ENCODE data around the gene CLDN2.

Gene CLDN2

DNA sequence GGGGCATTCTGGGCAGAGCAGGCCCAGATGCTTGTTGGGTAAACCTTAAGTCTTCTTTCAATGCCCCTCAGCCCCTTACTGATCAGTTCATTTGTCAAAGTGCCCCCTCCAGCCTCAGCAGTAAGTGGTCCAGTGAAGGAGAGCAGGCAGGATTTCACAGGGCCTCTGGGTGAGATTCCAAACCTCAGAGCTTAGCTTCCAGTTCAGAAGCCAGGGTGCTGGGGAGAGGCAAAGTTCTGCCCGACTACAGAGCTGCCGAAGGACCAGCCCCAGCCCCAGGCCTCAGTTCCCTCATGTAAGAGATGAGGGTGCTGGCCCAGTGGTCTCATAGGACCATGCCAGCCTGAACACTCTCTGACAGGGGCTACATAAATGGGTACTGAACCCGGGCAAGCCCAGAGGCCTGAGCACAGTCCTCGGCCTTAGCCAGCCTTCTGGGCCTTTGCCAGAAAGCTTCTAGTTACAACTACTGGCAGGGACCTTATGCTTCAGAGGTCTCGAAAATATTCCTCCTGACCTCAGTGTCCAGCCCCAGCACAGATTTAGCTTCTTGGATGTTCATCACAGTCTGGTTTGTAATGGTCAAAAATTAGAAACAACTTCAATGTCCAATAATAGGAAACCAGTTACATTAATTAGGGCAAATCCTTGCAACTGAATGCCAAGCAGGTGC, 16.2 kb upstream of the CLDN2 start:
- H3K4me1 Mint-ChIP-seq = no peaks in the 10 kb centered on the region
- no peaks in the 10 kb centered on the region for H3K9me3 Mint-ChIP-seq
- no peaks in the 10 kb centered on the region for H3K27me3 Mint-ChIP-seq
- ATAC-seq (no peak), DNase-seq (no peak)
- no peak overlapping the region for H3K27ac Mint-ChIP-seq
- H3K4me3 Mint-ChIP-seq = no peak overlapping the region

DNA sequence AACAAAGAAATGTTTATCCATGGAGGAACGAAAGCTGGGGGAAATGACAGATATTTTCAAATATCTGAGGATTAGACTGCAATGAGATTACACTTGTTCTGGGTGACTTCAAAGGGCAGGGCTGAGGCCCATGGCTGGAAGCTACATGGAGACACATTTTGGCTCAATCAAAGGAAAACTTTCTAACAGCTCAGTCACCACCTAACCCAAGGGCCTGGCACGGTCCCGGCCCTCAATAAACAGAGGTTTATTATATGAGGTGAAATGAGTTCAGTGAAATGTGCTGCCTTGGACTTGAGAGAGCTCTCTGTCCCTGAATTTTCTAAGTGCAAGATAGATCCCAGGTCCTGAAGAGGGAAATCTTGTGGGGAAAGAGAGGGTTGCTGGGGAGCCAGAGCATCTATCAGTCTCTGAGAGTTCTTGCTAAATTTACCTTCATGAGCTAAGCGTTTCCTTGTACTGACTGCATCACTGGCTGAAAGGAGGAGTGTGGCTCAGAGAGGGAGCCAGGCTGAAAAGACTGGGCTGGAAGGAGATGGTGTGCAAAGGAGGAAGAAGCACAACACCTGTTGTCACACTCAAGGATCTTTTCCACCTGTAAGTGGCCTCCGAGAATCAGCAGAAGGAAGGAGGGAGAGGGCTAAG, 15.0 kb upstream of the CLDN2 start:
- Mint-ChIP-seq H3K27ac (peak overlapping the region in 1 of 2 donors; percentile 12), H3K4me3 (no peak overlapping the region), H3K4me1 (no peaks in the 10 kb centered on the region), H3K27me3 (no peaks in the 10 kb centered on the region), H3K9me3 (no peaks in the 10 kb centered on the region)
- DNase-seq (no peak), ATAC-seq (no peak)

DNA sequence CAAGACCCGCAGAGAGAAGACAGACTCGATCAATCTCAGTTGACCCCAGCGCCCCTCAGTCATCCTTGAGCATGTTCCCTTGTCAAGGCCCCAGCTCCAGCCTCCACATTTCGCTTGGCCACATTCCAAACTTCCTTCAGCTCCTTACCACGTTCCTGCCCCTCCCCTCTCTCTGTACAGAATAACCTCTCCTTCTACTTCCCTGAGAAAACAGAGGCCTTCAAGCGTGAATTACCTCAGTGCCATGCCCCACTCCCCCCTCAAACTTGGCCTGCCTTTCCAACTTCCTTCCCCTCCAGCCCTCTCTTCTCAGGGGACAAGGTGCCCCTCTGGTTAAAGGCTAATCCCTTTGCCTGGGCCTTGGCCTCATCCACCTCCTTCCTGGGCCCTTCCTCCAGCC, 13.8 kb upstream of the CLDN2 start:
- no peak for DNase-seq
- H3K27me3 Mint-ChIP-seq = no peaks in the 10 kb centered on the region

DNA sequence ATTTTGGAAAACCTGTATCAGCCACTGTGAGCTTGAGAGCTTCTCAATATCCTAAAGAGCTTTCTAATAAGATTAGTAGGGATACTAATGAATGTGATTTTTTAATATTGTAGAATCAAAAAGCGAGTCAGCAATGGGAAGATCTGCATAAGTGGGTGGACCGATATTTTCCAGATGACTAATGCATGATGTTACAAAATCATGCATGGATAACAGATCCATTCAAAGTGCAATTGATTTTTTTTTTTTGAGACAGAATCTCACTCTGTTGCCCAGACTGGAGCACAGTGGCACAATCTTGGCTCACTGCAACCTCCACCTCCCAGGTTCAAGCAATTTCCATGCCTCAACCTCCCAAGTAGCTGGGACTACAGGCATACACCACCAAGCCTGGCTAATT, 7.3 kb upstream of the CLDN2 start:
- H3K4me1 Mint-ChIP-seq = peaks cover 10% of the 10 kb centered on the region
- DNase-seq = no peak
- no peak for ATAC-seq
- H3K9me3 Mint-ChIP-seq = no peaks in the 10 kb centered on the region
- H3K4me3 Mint-ChIP-seq = no peak overlapping the region
- H3K27me3 Mint-ChIP-seq = peaks cover 8% of the 10 kb centered on the region
- peak overlapping the region in 1 of 2 donors; percentile 39 for H3K27ac Mint-ChIP-seq

More for the DNA sequence above, 13.8 kb upstream of the CLDN2 start:
- no peaks in the 10 kb centered on the region for H3K9me3 Mint-ChIP-seq
- H3K4me1 Mint-ChIP-seq = no peaks in the 10 kb centered on the region
- no peak overlapping the region for H3K27ac Mint-ChIP-seq
- H3K4me3 Mint-ChIP-seq = no peak overlapping the region
- no peak for ATAC-seq

DNA sequence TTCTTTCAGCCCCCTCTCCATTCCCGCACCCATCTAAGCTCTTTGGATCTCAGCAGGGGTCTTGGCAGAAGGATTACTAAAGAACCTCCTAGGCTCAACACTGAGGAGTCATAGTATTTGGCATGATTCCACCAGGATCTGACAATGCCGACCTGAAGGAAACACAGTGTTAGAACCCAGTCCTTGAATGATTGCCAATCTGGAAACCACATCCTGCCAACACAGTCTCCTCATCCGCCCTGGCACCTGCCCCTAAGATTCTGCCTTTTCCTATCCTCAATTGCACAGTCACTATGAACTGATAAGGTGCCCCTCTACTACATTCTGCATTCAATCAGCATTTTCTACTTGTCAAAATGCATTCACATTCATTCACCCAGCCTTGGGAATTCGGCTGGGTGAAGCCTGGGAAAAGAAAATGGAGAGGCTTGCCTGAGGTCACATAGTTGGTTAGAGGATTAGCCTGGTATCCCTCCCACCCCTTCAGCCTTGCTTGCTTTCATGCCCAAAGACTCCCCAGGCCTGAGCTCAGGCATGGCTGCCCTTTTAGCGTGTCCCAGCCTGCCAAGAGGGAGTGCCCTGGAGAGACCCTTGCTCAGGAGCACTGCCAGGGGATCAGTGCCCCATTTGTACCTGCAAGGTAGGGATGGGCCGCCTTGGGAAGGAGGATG, 2.2 kb upstream of the CLDN2 start:
- peaks cover 8% of the 10 kb centered on the region for H3K27me3 Mint-ChIP-seq
- peaks cover 14% of the 10 kb centered on the region for H3K4me1 Mint-ChIP-seq
- H3K4me3 Mint-ChIP-seq = no peak overlapping the region
- ATAC-seq = peak; percentile 76
- H3K9me3 Mint-ChIP-seq = no peaks in the 10 kb centered on the region
- DNase-seq = no peak
- H3K27ac Mint-ChIP-seq = peak overlapping the region in 1 of 2 donors; percentile 90

DNA sequence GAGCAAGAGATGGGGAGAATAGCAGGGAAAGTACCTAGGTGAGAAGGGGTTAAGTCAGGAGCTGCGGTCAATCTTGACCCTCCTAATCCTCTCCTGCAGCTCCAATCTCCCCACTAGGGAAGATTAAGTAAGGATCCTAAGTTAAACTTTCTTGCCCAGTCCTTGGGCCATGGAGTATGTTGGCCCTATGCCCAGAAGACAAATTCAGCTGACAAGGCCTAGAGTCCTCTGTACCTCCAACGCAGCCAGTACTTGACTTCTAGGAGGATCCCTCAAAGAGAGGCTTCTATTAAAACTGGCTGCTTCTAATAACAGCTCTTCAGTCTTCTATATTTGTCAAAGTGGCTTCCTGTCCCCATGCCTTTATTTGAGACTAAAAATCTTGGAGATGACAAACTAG, 1.4 kb downstream of the CLDN2 start:
- Mint-ChIP-seq H3K4me1 (peaks cover 14% of the 10 kb centered on the region), H3K27me3 (no peaks in the 10 kb centered on the region), H3K9me3 (no peaks in the 10 kb centered on the region), H3K27ac (no peak overlapping the region), H3K4me3 (no peak overlapping the region)
- DNase-seq (no peak), ATAC-seq (no peak)

DNA sequence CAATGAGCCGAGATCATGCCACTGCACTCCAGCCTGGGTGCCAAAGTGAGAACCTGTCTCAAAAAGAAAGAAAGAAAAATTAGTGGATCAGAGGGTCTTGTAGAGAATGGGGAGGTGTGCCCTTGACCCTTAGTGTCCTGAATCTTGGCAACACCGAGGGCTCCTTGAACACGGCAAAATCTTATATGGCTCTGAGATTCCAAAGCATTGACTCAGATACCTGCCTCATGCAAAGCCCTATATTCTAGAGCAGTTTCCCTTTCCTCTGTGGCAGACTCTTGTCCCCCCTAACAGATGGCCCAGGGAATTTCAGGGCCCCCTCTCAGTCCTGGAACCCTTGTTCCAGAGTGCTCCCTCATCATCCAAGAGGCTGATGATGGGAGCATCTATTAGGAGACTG, 6.8 kb downstream of the CLDN2 start:
- Mint-ChIP-seq H3K4me1 (no peaks in the 10 kb centered on the region), H3K27ac (no peak overlapping the region), H3K4me3 (no peak overlapping the region), H3K9me3 (no peaks in the 10 kb centered on the region), H3K27me3 (no peaks in the 10 kb centered on the region)
- ATAC-seq (no peak), DNase-seq (no peak)

DNA sequence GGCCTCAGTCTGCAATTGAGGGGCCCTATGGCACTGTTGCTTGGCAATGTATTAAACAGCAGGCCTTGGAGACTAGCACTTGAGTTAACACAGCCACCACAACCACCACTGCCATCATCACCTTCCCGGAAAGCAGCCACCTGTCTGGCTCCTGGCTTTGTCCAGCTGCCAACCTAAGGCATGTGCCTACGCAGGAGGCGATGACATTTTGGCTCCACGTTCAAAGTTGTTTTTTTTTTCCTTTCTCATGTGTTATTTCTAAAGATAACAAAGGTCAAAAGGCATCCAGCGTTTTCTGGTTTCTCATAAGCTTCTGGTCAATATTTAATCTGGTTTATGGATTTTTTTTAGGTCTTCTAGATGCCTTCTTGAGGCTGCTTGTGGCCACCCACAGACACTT, 7.5 kb downstream of the CLDN2 start:
- ATAC-seq (no peak), DNase-seq (no peak)
- H3K9me3 Mint-ChIP-seq = no peaks in the 10 kb centered on the region
- H3K4me1 Mint-ChIP-seq = no peaks in the 10 kb centered on the region
- H3K27ac Mint-ChIP-seq = no peak overlapping the region
- H3K4me3 Mint-ChIP-seq = no peak overlapping the region
- H3K27me3 Mint-ChIP-seq = no peaks in the 10 kb centered on the region

DNA sequence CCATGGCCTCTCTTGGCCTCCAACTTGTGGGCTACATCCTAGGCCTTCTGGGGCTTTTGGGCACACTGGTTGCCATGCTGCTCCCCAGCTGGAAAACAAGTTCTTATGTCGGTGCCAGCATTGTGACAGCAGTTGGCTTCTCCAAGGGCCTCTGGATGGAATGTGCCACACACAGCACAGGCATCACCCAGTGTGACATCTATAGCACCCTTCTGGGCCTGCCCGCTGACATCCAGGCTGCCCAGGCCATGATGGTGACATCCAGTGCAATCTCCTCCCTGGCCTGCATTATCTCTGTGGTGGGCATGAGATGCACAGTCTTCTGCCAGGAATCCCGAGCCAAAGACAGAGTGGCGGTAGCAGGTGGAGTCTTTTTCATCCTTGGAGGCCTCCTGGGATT, 8.0 kb downstream of the CLDN2 start:
- H3K27ac Mint-ChIP-seq = no peak overlapping the region
- ATAC-seq = no peak

DNA sequence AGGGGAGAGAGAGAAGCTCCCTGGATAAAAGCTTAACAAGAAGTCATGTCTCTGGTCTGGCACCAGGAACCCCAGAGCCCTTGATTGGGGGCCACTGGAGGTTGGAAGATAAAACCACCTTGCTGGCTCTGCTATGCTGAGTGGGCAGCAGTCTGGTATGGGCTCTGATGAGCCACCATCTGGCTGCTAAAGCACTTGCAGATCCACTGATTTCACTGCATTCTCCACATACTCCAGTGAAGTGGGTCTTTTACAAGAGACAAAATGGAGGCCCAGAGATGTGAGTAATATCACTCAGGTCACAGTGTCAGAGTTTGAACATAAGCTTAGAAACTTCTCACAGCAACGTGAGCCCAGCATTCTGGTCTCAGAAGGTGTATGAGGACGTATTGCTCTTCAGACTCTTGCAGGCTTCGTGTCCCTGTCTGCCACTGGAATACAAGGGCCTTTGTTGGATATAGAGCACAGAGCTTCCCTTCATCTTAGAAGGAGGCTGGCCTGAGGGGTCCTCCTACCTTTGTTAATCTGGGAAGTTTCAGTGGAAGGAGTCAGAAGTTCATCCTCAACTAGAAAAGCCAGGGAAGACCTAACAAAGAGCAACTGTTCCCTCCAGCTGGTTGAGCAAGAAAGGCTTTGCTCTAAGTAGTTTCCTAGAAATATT, 11.8 kb downstream of the CLDN2 start:
- Mint-ChIP-seq H3K27ac (no peak overlapping the region), H3K4me1 (no peaks in the 10 kb centered on the region), H3K4me3 (no peak overlapping the region), H3K9me3 (no peaks in the 10 kb centered on the region), H3K27me3 (no peaks in the 10 kb centered on the region)
- DNase-seq (no peak), ATAC-seq (no peak)

More for the DNA sequence above, 8.0 kb downstream of the CLDN2 start:
- no peaks in the 10 kb centered on the region for H3K9me3 Mint-ChIP-seq
- H3K4me1 Mint-ChIP-seq = no peaks in the 10 kb centered on the region
- DNase-seq = no peak
- no peak overlapping the region for H3K4me3 Mint-ChIP-seq
- no peaks in the 10 kb centered on the region for H3K27me3 Mint-ChIP-seq

DNA sequence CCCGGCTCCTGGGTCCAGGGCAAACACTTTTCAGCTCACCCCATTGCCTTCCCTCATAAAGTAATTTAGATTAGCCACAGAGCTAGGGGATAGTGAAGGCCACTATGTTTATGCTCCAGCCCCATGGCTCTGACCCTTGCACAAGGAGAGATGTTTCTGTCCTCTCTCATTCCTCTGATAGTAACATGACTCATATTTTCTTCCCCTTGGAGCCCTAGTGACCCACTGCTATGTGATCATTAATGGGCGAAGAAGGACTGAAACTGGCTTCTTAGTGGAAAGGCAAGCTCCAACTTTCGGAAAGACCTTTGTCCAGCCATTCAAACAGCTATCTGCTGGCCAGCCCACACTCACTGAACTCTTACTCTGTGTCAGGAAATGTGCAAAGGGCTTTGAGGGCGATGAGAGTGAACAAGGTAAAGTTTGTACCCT, 12.3 kb downstream of the CLDN2 start:
- no peaks in the 10 kb centered on the region for H3K9me3 Mint-ChIP-seq
- no peaks in the 10 kb centered on the region for H3K4me1 Mint-ChIP-seq
- DNase-seq (no peak), ATAC-seq (no peak)
- no peaks in the 10 kb centered on the region for H3K27me3 Mint-ChIP-seq
- H3K27ac Mint-ChIP-seq = no peak overlapping the region
- H3K4me3 Mint-ChIP-seq = no peak overlapping the region

DNA sequence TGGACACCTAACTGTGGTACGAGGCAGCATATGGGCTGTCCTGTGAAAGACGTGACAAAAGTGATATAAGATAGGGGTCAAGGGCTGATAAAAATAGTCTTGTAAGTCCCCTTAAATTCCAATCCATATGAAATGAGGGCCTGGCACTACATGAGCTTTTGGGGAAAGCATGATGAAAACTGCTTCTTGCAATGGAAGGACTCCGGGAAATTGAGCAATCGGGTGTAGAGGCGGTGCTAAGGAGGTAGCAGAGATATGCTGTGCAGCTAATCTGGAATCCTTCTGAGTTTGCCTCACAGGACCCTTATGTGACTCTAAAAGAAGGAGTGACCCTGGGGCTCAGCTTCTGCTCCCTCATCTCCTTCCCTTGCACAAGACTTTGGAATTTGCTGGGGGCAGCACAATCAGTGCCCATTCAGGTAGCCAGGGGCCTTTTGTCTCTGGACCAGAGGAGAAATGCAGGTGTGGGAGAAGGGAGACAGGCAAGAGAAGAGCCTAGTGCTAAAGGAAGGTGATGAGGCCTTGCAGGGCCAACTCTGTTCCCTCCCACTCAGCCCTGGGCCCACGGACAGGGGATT, 12.8 kb downstream of the CLDN2 start:
- no peaks in the 10 kb centered on the region for H3K4me1 Mint-ChIP-seq
- H3K4me3 Mint-ChIP-seq = no peak overlapping the region
- no peaks in the 10 kb centered on the region for H3K27me3 Mint-ChIP-seq
- H3K27ac Mint-ChIP-seq = peak overlapping the region in 1 of 2 donors; percentile 34
- H3K9me3 Mint-ChIP-seq = no peaks in the 10 kb centered on the region
- no peak for ATAC-seq
- DNase-seq = no peak

DNA sequence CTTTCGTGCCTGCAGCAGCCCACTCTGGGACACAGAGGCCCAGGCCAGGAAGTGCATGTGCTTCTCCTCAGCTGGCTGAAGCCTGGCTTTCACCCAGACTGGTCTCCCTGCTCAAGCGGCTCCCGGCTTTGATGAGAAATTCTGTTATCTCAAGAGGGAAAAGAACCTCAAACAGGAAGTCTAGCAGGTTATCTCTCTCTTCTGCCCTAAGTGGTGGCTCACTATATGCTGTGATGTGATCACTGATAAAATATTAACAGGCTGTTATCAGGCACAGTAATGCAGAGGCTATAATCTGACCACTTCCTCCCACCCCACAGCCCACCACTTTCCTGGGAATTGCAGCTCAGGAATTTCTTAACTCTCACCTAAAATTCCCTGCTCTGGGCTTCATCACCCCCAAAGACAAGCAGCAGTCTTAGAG, 13.3 kb downstream of the CLDN2 start:
- no peak for DNase-seq
- no peak for ATAC-seq
- Mint-ChIP-seq H3K9me3 (no peaks in the 10 kb centered on the region), H3K4me3 (no peak overlapping the region), H3K4me1 (no peaks in the 10 kb centered on the region), H3K27ac (no peak overlapping the region), H3K27me3 (no peaks in the 10 kb centered on the region)

DNA sequence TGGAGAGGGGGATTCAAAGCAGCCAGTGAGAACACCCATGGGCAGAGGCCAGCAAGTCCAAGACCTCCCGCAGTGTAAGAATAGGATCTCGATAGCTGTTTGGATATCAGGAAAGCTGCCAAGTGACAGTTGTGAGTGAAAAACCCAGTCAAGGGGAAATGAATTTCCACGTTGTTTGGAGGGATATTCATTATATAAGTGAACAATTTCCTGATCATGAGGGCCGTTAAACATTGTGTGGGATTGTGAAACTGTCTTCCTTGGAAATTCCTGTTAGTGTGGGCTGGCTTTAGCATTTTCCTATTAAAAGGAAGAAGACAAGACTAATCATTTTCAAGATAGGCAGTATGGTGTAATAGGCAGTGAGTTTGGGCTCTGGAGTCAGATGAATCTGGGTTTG, 15.0 kb downstream of the CLDN2 start:
- Mint-ChIP-seq H3K4me1 (no peaks in the 10 kb centered on the region), H3K27me3 (no peaks in the 10 kb centered on the region), H3K9me3 (no peaks in the 10 kb centered on the region), H3K27ac (no peak overlapping the region), H3K4me3 (no peak overlapping the region)
- ATAC-seq = no peak
- no peak for DNase-seq

DNA sequence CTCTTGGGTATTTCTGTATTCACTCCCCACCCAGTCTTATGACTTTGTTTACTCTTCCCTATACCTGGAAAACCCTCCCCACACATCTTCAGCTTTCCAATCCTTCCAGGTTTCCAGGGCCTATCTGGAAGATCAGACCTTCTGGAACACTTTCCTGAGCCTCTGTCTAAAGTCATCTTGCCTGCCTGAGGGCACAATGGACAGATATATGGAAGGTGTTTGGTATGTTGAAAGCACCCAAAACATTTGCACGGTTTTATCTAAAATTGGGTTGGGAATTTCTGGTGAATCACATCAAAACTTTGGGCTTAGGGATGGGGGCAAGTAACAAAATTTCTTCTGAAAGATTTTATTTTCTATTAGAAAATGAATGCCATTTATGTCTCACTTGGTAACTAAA, 16.0 kb downstream of the CLDN2 start:
- no peak for ATAC-seq
- no peaks in the 10 kb centered on the region for H3K4me1 Mint-ChIP-seq

DNA sequence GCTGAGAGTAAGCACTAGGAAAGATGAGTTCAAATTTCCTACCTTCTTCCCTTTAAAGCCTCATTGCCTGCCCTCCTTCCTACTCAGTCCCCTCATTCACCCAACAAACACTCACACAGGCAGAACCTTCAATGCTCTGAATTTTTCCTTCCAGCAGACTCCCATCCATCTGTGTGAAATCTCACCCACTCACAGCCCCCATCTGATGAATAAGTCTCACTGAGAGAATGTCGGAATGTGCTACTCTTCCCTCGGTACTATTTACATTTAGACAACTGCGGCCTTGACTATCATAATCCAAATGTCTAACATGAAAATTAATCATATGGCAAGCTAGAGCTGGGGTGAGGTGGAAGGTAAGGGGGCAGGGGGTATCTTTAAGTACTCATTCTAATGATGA, 19.4 kb downstream of the CLDN2 start:
- Mint-ChIP-seq H3K27me3 (no peaks in the 10 kb centered on the region), H3K4me3 (no peak overlapping the region), H3K4me1 (no peaks in the 10 kb centered on the region), H3K27ac (no peak overlapping the region), H3K9me3 (no peaks in the 10 kb centered on the region)
- DNase-seq = no peak
- no peak for ATAC-seq

More for the DNA sequence above, 16.0 kb downstream of the CLDN2 start:
- Mint-ChIP-seq H3K9me3 (no peaks in the 10 kb centered on the region), H3K27me3 (no peaks in the 10 kb centered on the region), H3K4me3 (no peak overlapping the region), H3K27ac (no peak overlapping the region)
- DNase-seq = no peak

Data from stimulated activated naive CD8-positive, alpha-beta T cell treated with anti-CD3 and anti-CD28 coated beads, Interleukin-15, amount 100 ng/mL, for 72 hours (primary cell).